Fibroblast of villous mesenchyme (primary cell): ENCODE measurements around the gene TSSK2. TPM values are rescaled to one million over a fixed set of nuclear protein-coding genes. Genes with fewer than 3 reads are reported as not detected.

ENCODE experiments used
- DNase-seq: peaks from one replicate; pipeline ENCODE4 v3.0.0-alpha.2; 2010; ENCODE audit warnings: low read depth
- H3K4me3 ChIP-seq: 2 replicates; pipeline ENCODE4 v1.5.1; 2011; ENCODE audit warnings: low read depth, mild to moderate bottlenecking, low read length
- total RNA-seq: library from RNA; depleted of rRNA; stranded (reverse); fragments of >200 nt; gene quantifications from 2 replicates; pipeline ENCODE4 v1.2.3, GENCODE V29; 2012
- TF ChIP-seq, protein P1 (sequence below): IDR thresholded peaks from 2 replicates; pipeline ENCODE4 v1.5.1; 2012; ENCODE audit warnings: low read depth, mild to moderate bottlenecking, low read length; ENCODE audit not compliant: insufficient read depth

The TSSK2 gene
- total RNA-seq, 1 donor = not detected

GRCh38 chr22:19176732-19177131 is 45.6 kb downstream of the TSSK2 start:
- TF ChIP-seq, protein P1, sequence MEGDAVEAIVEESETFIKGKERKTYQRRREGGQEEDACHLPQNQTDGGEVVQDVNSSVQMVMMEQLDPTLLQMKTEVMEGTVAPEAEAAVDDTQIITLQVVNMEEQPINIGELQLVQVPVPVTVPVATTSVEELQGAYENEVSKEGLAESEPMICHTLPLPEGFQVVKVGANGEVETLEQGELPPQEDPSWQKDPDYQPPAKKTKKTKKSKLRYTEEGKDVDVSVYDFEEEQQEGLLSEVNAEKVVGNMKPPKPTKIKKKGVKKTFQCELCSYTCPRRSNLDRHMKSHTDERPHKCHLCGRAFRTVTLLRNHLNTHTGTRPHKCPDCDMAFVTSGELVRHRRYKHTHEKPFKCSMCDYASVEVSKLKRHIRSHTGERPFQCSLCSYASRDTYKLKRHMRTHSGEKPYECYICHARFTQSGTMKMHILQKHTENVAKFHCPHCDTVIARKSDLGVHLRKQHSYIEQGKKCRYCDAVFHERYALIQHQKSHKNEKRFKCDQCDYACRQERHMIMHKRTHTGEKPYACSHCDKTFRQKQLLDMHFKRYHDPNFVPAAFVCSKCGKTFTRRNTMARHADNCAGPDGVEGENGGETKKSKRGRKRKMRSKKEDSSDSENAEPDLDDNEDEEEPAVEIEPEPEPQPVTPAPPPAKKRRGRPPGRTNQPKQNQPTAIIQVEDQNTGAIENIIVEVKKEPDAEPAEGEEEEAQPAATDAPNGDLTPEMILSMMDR = no peak
- no peak for DNase-seq
- peak overlapping the region; percentile 71 for H3K4me3 ChIP-seq

GRCh38 chr22:19177164-19178064 is 46.3 kb downstream of the TSSK2 start:
- H3K4me3 ChIP-seq = peak overlapping the region; percentile 71
- no peak for DNase-seq
- TF ChIP-seq, protein P1 = no peak

- H3K4me3 ChIP-seq = peak overlapping the region; percentile 71
- DNase-seq = no peak
- TF ChIP-seq, protein P1 = no peak
Measured at GRCh38 chr22:19178065-19178656, 47.1 kb downstream of the TSSK2 start.

- TF ChIP-seq, protein P1 = no peak
- peak; percentile 87 for DNase-seq
- H3K4me3 ChIP-seq = peak within 1 kb of the TSS; percentile 71
Measured at GRCh38 chr22:19178657-19179496, 47.8 kb downstream of the TSSK2 start, which contains the start of gene SLC25A1. TSS of gene SLC25A1 (minus strand) at chr22:19178736. CDS start at chr22:19178673, 63 bp downstream.

DNA sequence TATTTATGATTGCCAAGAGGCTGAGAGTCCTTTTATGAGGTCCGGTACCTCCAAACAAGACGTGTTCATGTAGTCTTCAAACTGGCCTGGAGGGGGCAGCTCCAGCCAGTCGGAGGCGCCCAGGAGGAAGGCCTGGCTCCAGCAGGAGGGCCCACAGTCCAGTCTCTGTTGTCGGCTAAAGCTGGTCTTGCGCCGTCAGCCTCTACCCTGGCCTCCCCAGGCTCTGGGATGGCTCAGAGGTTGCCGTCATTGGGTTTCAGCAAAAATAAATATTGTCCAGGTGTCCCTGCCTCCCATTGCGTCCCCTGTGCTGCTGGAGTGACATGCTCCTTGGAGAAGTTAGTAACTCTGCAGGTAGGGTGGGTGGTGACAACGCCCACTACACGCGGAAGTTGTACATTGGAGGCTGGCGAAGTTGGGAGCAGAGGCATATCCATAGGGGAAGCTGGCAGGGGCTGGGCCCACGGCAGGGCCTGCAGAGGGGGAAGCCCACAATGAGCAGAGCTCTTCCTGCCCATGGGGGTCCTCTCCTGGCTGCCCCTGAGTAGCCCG is 48.5 kb downstream of the TSSK2 start:
- peak; percentile 85 for DNase-seq
- peak overlapping the region; percentile 60 for H3K4me3 ChIP-seq
- TF ChIP-seq, protein P1 = peak; percentile 79

- TF ChIP-seq, protein P1 = no peak
- no peak for DNase-seq
Measured at GRCh38 chr22:19180234-19180633, 49.1 kb downstream of the TSSK2 start.

More at GRCh38 chr22:19180234-19180633, 49.1 kb downstream of the TSSK2 start:
- no peak overlapping the region for H3K4me3 ChIP-seq
